ENCODE results near the gene FGB. TPM values are rescaled to one million over a fixed set of nuclear protein-coding genes. Genes with fewer than 3 reads are reported as not detected.

The FGB gene
- total and polyA plus RNA-seq, 2 donors (not counting 3 experiments of a cell fraction or from before 2014, with no cell fraction given), result not detected

GRCh38 chr4:154617820-154618317 lies 55.1 kb downstream of the FGB start:
- BruUV-seq (replicated peaks), result no TSS peak
- ChIA-PET POLR2A (no interaction called here), CTCF (interaction anchor here (0.6 to 5.2 kb wide), 9 partner anchors 15 to 67 kb away, joined by 3 to 112 read pairs (median 10); partner anchors contain the start of genes FGB and PLRG1)
- Histone ChIP-seq H3K79me2 (ENCODE audit: control insufficient read depth, insufficient read depth, low read length) (no peaks in the 10 kb centered on the region), H3K9ac (replicated peaks; ENCODE audit: extremely low read depth, insufficient read depth, low read length) (no peak overlapping the region), H3K4me1 (ENCODE audit: control insufficient read depth, extremely low read depth, insufficient read depth, low read length) (no peaks in the 10 kb centered on the region), H3K4me2 (ENCODE audit: insufficient read depth, low read length) (no peak overlapping the region), H3K27me3 (ENCODE audit: control insufficient read depth in 2 of 2, insufficient read depth in 2 of 2, low read length in 2 of 2) (peaks cover 0 to 4% of the 10 kb centered on the region in 2 experiments), H4K20me1 (replicated peaks; ENCODE audit: control insufficient read depth, extremely low read depth, insufficient read depth, low read length) (no peaks in the 10 kb centered on the region), H3K9me1 (replicated peaks; ENCODE audit: control insufficient read depth, extremely low read depth, insufficient read depth, low read length) (no peaks in the 10 kb centered on the region), H3K27ac (ENCODE audit: insufficient read depth, low read depth, low read length) (no peak overlapping the region), H2AFZ (ENCODE audit: low read depth, low read length) (no peak overlapping the region), H3K4me3 (replicated peaks in 1 of 3; ENCODE audit: insufficient read depth in 1 of 3, low read depth in 1 of 3, low read length in 3 of 3) (no peak overlapping the region), H3K36me3 (ENCODE audit: control insufficient read depth in 2 of 2, extremely low read depth in 1 of 2, insufficient read depth in 2 of 2, low read length in 2 of 2) (no peaks in the 10 kb centered on the region), H3K9me3 (replicated peaks; ENCODE audit: control insufficient read depth, insufficient read depth, low read length) (no peaks in the 10 kb centered on the region)
- dilution Hi-C loops (cut with MboI; ENCODE audit: extremely low pct_ligation_motif_present, low sequenced_read_pairs) (no loop called here), intact Hi-C loops (cut with micrococcal nuclease) (loop anchor here (1.0 to 5.0 kb wide), 2 partner anchors 66 to 831 kb away; partner anchors contain the start of gene SFRP2)
- DNase-seq (ENCODE audit: low read depth, low spot score), result no peak
- TF ChIP-seq EZH2 (IDR thresholded peaks at IDR 0.05; ENCODE audit: borderline replicate concordance, low read depth, low read length, severe bottlenecking) (no peak), CTCF (IDR thresholded peaks at IDR 0.05; ENCODE audit: extremely low read depth in 1 of 2, insufficient read depth in 1 of 2, low read depth in 1 of 2, low read length in 2 of 2) (no peak), JUN (IDR thresholded peaks at IDR 0.05; ENCODE audit: borderline replicate concordance, insufficient read depth, insufficient read length, low read depth) (no peak), MAX (IDR thresholded peaks at IDR 0.05; ENCODE audit: insufficient read depth, insufficient read length) (no peak)
- no peak for FAIRE-seq

All from endothelial cell of umbilical vein (primary cell).